SU-DHL-6 (cell line): Measurements from ENCODE around the gene EIF2B2.

Experiments used
- H2AFZ ChIP-seq: fragments of 200-600 bp; sonication (generic); 2 replicates; pipeline ENCODE4 v1.6.1; 2014; ENCODE audit warnings: low read depth, mild to moderate bottlenecking, moderate library complexity, mixed read lengths, antibody characterized with exemption, low read length; ENCODE audit not compliant: severe bottlenecking
- H3F3A ChIP-seq: fragments of 200-600 bp; shearing (Covaris generic); 2 replicates; pipeline ENCODE4 v1.6.0; 2016; ENCODE audit warnings: antibody characterized with exemption, mild to moderate bottlenecking; ENCODE audit not compliant: insufficient read depth
- H3K27ac ChIP-seq: fragments of 200-600 bp; sonication (generic); 2 replicates; pipeline ENCODE4 v1.5.1; 2016; ENCODE audit warnings: low read depth, mild to moderate bottlenecking, low read length, moderate library complexity, mixed read lengths
- H3K27me3 ChIP-seq: fragments of 200-600 bp; sonication (generic), shearing (Covaris generic); 2 replicates; pipeline ENCODE4 v1.6.0; 2014; ENCODE audit warnings: mild to moderate bottlenecking, low read length
- H3K36me3 ChIP-seq: fragments of 200-600 bp; sonication (generic); 2 replicates; pipeline ENCODE4 v1.6.1; 2014; ENCODE audit warnings: mild to moderate bottlenecking, low read length, mixed read lengths
- H3K4me2 ChIP-seq: fragments of 300-600, 200-600 bp; shearing (Covaris generic), sonication (generic); 2 replicates; pipeline ENCODE4 v1.6.0; 2014; ENCODE audit warnings: low read length, low read depth, mild to moderate bottlenecking; ENCODE audit not compliant: poor library complexity, severe bottlenecking
- H3K4me3 ChIP-seq: fragments of 200-600 bp; sonication (generic); 2 replicates; pipeline ENCODE4 v1.5.1; 2014; ENCODE audit warnings: antibody characterized with exemption, low read length, mild to moderate bottlenecking, mixed read lengths; ENCODE audit not compliant: insufficient read depth, poor library complexity, severe bottlenecking
- H3K79me2 ChIP-seq: fragments of 200-600 bp; sonication (generic); 2 replicates; pipeline ENCODE4 v1.6.1; 2014; ENCODE audit warnings: mild to moderate bottlenecking, low read length, moderate library complexity; ENCODE audit not compliant: insufficient read depth
- H3K9ac ChIP-seq: fragments of 200-600 bp; sonication (generic); 2 replicates; pipeline ENCODE4 v1.7.0; 2014; ENCODE audit warnings: mild to moderate bottlenecking, low read length
- H3K9me2 ChIP-seq: fragments of 200-600 bp; sonication (generic); replicated peaks from 2 replicates; pipeline ENCODE4 v1.6.1; 2014; ENCODE audit warnings: low read length; ENCODE audit not compliant: insufficient read depth
- H3K9me3 ChIP-seq: fragments of 200-600 bp; sonication (generic); 2 replicates; pipeline ENCODE4 v1.6.1; 2014; ENCODE audit warnings: low read length, mixed read lengths; ENCODE audit not compliant: insufficient read depth
- H4K20me1 ChIP-seq: fragments of 200-600 bp; sonication (generic); 2 replicates; pipeline ENCODE4 v1.6.1; 2014; ENCODE audit warnings: low read depth, mild to moderate bottlenecking, antibody characterized with exemption, low read length, moderate library complexity, mixed read lengths
- EZH2phosphoT487 ChIP-seq: fragments of 200-600 bp; sonication (generic), shearing (Covaris generic); conservative IDR thresholded peaks from 2 replicates; pipeline ENCODE4 v1.6.1; 2018; ENCODE audit warnings: mild to moderate bottlenecking, antibody characterized with exemption, low read length, moderate library complexity, mixed read lengths
- TF ChIP-seq, protein P1 (sequence below): fragments of 200-600 bp; sonication (generic); IDR thresholded peaks from one replicate; pipeline ENCODE4 v1.5.1; 2017; ENCODE audit warnings: antibody characterized with exemption, mild to moderate bottlenecking, low read length, moderate library complexity; ENCODE audit not compliant: insufficient read depth, poor library complexity, severe bottlenecking

The EIF2B2 gene

DNA sequence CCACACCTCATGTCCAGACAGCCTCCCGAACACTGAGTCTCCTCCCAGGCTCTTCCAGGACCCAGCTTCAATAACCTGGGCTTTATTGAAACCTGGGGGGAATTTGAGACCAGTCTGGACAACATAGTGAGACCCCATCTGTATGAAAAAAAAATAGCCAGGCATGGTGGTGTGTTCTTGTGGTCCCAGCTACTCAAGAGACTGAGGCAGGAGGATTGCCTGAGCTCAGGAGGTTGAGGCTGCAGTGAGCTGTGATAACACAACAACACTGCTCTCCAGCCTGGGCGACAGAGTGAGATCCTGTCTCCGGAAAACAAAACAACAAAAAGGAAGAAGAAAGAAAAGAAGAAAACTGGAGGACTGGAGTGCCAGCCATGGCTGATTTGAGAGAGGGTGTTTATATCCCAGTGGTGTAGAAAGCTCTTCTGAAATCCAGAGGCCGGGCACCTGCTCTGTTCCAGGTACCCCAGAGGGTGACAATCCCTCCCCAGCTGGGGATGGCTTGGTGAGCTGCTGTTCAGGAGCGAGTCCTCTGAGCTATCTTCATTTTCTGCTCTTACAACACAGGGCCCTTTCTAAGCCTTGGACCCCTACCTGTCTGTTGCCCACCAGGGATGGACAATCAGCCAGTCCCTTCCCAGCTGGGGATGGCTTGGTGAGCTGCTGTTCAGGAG, 41.3 kb upstream of the EIF2B2 start:
- no peak overlapping the region for H2AFZ ChIP-seq
- H4K20me1 ChIP-seq = no peaks in the 10 kb centered on the region
- H3K27ac ChIP-seq = no peak overlapping the region
- TF ChIP-seq, protein P1, sequence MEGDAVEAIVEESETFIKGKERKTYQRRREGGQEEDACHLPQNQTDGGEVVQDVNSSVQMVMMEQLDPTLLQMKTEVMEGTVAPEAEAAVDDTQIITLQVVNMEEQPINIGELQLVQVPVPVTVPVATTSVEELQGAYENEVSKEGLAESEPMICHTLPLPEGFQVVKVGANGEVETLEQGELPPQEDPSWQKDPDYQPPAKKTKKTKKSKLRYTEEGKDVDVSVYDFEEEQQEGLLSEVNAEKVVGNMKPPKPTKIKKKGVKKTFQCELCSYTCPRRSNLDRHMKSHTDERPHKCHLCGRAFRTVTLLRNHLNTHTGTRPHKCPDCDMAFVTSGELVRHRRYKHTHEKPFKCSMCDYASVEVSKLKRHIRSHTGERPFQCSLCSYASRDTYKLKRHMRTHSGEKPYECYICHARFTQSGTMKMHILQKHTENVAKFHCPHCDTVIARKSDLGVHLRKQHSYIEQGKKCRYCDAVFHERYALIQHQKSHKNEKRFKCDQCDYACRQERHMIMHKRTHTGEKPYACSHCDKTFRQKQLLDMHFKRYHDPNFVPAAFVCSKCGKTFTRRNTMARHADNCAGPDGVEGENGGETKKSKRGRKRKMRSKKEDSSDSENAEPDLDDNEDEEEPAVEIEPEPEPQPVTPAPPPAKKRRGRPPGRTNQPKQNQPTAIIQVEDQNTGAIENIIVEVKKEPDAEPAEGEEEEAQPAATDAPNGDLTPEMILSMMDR = no peak
- TF ChIP-seq EZH2phosphoT487 = no peak
- no peaks in the 10 kb centered on the region for H3F3A ChIP-seq
- H3K36me3 ChIP-seq = no peaks in the 10 kb centered on the region
- H3K27me3 ChIP-seq = no peaks in the 10 kb centered on the region
- H3K9me2 ChIP-seq = no peaks in the 10 kb centered on the region
- no peak overlapping the region for H3K4me2 ChIP-seq
- no peak overlapping the region for H3K4me3 ChIP-seq
- H3K9ac ChIP-seq = no peak overlapping the region
- no peaks in the 10 kb centered on the region for H3K79me2 ChIP-seq
- no peaks in the 10 kb centered on the region for H3K9me3 ChIP-seq

DNA sequence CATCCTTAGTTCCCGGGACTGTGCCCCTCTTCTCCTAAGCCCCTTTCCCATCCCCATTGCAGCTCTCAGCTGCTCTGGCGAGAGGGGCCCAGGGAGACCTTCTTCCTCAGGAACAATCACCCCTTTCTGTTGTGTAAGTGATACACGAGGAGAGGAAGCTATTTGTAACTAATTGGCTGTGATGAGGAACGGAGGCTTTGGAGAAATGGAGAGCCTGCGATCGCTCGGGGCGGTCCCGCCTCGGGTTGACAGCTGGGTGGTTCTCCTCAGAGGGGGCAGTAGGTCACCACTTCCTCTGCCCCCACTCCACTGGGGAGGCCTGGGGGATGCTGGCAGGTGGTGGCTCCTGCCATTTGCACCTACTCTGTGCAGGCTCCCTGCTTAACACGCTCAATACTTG, 40.7 kb upstream of the EIF2B2 start:
- Histone ChIP-seq H3K79me2 (no peaks in the 10 kb centered on the region), H2AFZ (peak overlapping the region; percentile 59), H3K4me2 (peak overlapping the region; percentile 34), H4K20me1 (no peaks in the 10 kb centered on the region), H3K9me3 (no peaks in the 10 kb centered on the region), H3F3A (no peaks in the 10 kb centered on the region), H3K27ac (no peak overlapping the region), H3K9ac (0 out of 2 replicates have a peak overlapping the region, but pooled peaks have one; percentile 19), H3K27me3 (no peaks in the 10 kb centered on the region), H3K9me2 (no peaks in the 10 kb centered on the region), H3K36me3 (no peaks in the 10 kb centered on the region), H3K4me3 (no peak overlapping the region)
- TF ChIP-seq, protein P1 = no peak
- TF ChIP-seq EZH2phosphoT487 = no peak

DNA sequence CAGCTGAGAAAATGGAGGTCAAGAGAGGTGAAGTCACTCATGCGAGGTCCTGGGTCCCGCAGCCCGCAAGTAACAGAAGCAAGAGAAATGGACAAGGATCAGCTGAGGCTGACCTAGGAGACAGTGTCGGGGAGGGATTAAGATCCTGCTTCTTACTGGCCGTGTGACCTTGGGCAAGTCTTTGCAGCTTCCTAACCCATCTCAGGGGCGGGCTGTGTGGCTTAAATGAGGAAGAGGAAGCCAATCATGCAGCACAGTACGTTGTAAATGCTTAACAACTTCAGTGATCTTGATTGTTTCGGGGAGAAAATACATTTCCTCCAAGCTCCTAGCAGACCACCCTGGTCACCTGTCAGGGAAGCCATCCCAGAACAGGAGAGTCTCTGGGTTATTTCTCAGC, 40.2 kb upstream of the EIF2B2 start:
- H3K9me3 ChIP-seq = no peaks in the 10 kb centered on the region
- no peaks in the 10 kb centered on the region for H3K79me2 ChIP-seq
- no peak overlapping the region for H3K27ac ChIP-seq
- peak overlapping the region; percentile 19; the same call in 1 of the 2 replicates for H3K9ac ChIP-seq
- TF ChIP-seq, protein P1 = no peak
- TF ChIP-seq EZH2phosphoT487 = no peak
- peak overlapping the region; percentile 59 for H2AFZ ChIP-seq
- H3F3A ChIP-seq = no peaks in the 10 kb centered on the region
- H3K4me3 ChIP-seq = no peak overlapping the region
- no peaks in the 10 kb centered on the region for H4K20me1 ChIP-seq
- no peaks in the 10 kb centered on the region for H3K36me3 ChIP-seq
- H3K27me3 ChIP-seq = no peaks in the 10 kb centered on the region
- peak overlapping the region; percentile 34 for H3K4me2 ChIP-seq
- no peaks in the 10 kb centered on the region for H3K9me2 ChIP-seq
